ENCODE measurements around the gene CCDC181.

- TF ChIP-seq NFRKB (IDR thresholded peaks at IDR 0.05): no peak
- no peak for TF ChIP-seq BHLHE40 (IDR thresholded peaks at IDR 0.05; ENCODE audit: borderline replicate concordance)
- no peak for TF ChIP-seq SP1 (IDR thresholded peaks at IDR 0.05)
- no peak for TF ChIP-seq ZNF384 (IDR thresholded peaks at IDR 0.05)
- no peak for TF ChIP-seq FOXA1 (IDR thresholded peaks at IDR 0.05)
- TF ChIP-seq FOXM1 (IDR thresholded peaks at IDR 0.05; ENCODE audit: borderline replicate concordance): no peak
- no peak for TF ChIP-seq ELF4 (IDR thresholded peaks at IDR 0.05)
- TF ChIP-seq ARNT (IDR thresholded peaks at IDR 0.05): no peak
- TF ChIP-seq SUZ12 (IDR thresholded peaks at IDR 0.05): no peak
These were observed 39.3 kb upstream of the CCDC181 start for GRCh38 chr1:169466259-169467230.

All from HEK293T (cell line).